ENCODE data around the gene TGFBR3. TPM values are rescaled to one million over a fixed set of nuclear protein-coding genes. Genes with fewer than 3 reads are reported as not detected.

Gene TGFBR3
- total RNA-seq, 1 donor, result 32.2 TPM

DNA sequence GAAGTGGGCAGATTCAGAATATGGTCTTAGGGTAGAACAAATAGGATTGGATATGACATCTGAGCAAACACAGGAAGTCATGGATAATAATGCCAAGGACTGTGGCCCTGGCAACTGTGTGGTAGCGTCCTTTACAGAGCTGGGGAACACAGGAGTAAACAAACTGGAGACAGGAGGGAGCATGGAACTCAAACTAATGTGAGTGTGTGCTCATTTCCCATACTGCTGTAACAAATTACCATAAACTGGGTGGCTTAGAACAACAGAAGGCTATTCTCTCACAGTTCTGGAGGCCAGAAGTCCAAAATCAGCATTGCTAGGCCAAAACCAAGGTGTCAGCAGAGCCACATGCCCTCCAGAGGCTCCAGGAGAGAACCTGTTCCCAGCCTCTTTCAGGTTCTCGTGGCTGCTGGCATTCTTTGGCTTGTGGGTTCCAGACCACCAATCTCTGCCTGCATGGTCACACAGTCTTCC lies 106.4 kb downstream of the TGFBR3 start:
- Histone ChIP-seq H4K20me1 (ENCODE audit: insufficient read depth, low read length) (no peaks in the 10 kb centered on the region), H2AFZ (ENCODE audit: low read length) (no peak overlapping the region), H3K27ac (ENCODE audit: low read depth, low read length) (no peak overlapping the region), H3K36me3 (ENCODE audit: insufficient read depth, low read length) (no peaks in the 10 kb centered on the region), H3K4me1 (ENCODE audit: insufficient read depth, low read length) (peaks cover 35% of the 10 kb centered on the region), H3K79me2 (ENCODE audit: insufficient read depth, low read length) (peaks cover 5% of the 10 kb centered on the region), H3K9me3 (ENCODE audit: low read depth, low read length) (no peaks in the 10 kb centered on the region), H3K27me3 (ENCODE audit: insufficient read depth, low read length) (no peaks in the 10 kb centered on the region), H3K4me3 (ENCODE audit: insufficient read depth, low read length) (no peak overlapping the region), H3K4me2 (ENCODE audit: insufficient read depth, low read length) (no peak overlapping the region)
- TF ChIP-seq CTCF (IDR thresholded peaks at IDR 0.05; ENCODE audit: extremely low read depth, low read depth, low read length), result no peak
- no peak for DNase-seq (ENCODE audit: insufficient read length, low spot score, missing footprints)

DNA sequence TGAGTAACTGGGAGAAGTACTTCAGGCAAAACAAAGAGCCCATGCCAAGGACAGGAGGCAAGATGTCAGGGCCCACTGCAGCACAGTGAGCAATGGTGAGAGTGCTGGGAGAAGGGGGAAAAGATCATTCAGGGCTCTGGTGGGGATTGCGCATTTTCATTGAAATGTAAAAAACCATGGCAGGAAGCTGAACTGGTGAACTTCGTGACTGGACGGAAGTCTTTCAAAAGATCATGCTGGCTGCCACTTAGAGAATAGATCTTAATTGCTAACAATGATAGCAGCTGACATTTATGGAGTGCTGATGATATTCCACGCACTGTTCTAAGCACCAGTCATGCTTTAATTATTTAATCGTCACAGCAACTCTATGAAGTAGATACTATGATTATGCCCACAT lies 107.0 kb downstream of the TGFBR3 start:
- Histone ChIP-seq H3K79me2 (ENCODE audit: insufficient read depth, low read length) (peaks cover 5% of the 10 kb centered on the region), H3K27me3 (ENCODE audit: insufficient read depth, low read length) (no peaks in the 10 kb centered on the region), H4K20me1 (ENCODE audit: insufficient read depth, low read length) (no peaks in the 10 kb centered on the region), H3K4me3 (ENCODE audit: insufficient read depth, low read length) (no peak overlapping the region), H2AFZ (ENCODE audit: low read length) (no peak overlapping the region), H3K4me1 (ENCODE audit: insufficient read depth, low read length) (peaks cover 29% of the 10 kb centered on the region), H3K9me3 (ENCODE audit: low read depth, low read length) (no peaks in the 10 kb centered on the region), H3K4me2 (ENCODE audit: insufficient read depth, low read length) (no peak overlapping the region), H3K27ac (ENCODE audit: low read depth, low read length) (no peak overlapping the region), H3K36me3 (ENCODE audit: insufficient read depth, low read length) (no peaks in the 10 kb centered on the region)
- no peak for TF ChIP-seq CTCF (IDR thresholded peaks at IDR 0.05; ENCODE audit: extremely low read depth, low read depth, low read length)
- no peak for DNase-seq (ENCODE audit: insufficient read length, low spot score, missing footprints)

- Histone ChIP-seq H2AFZ (ENCODE audit: low read length) (no peak overlapping the region), H3K27ac (ENCODE audit: low read depth, low read length) (no peak overlapping the region), H3K4me2 (ENCODE audit: insufficient read depth, low read length) (no peak overlapping the region), H3K4me3 (ENCODE audit: insufficient read depth, low read length) (no peak overlapping the region), H3K4me1 (ENCODE audit: insufficient read depth, low read length) (peaks cover 19% of the 10 kb centered on the region), H3K9me3 (ENCODE audit: low read depth, low read length) (no peaks in the 10 kb centered on the region), H3K27me3 (ENCODE audit: insufficient read depth, low read length) (no peaks in the 10 kb centered on the region), H4K20me1 (ENCODE audit: insufficient read depth, low read length) (no peaks in the 10 kb centered on the region), H3K36me3 (ENCODE audit: insufficient read depth, low read length) (no peaks in the 10 kb centered on the region), H3K79me2 (ENCODE audit: insufficient read depth, low read length) (peaks cover 5% of the 10 kb centered on the region)
- no peak for TF ChIP-seq CTCF (IDR thresholded peaks at IDR 0.05; ENCODE audit: extremely low read depth, low read depth, low read length)
- no peak for DNase-seq (ENCODE audit: insufficient read length, low spot score, missing footprints)
Measured at GRCh38 chr1:91777630-91778300, 108.2 kb downstream of the TGFBR3 start.

GRCh38 chr1:91777196-91777595 lies 108.8 kb downstream of the TGFBR3 start:
- Histone ChIP-seq H2AFZ (ENCODE audit: low read length) (no peak overlapping the region), H3K36me3 (ENCODE audit: insufficient read depth, low read length) (no peaks in the 10 kb centered on the region), H4K20me1 (ENCODE audit: insufficient read depth, low read length) (no peaks in the 10 kb centered on the region), H3K27ac (ENCODE audit: low read depth, low read length) (no peak overlapping the region), H3K4me3 (ENCODE audit: insufficient read depth, low read length) (no peak overlapping the region), H3K79me2 (ENCODE audit: insufficient read depth, low read length) (peaks cover 5% of the 10 kb centered on the region), H3K4me2 (ENCODE audit: insufficient read depth, low read length) (no peak overlapping the region), H3K4me1 (ENCODE audit: insufficient read depth, low read length) (peaks cover 16% of the 10 kb centered on the region), H3K27me3 (ENCODE audit: insufficient read depth, low read length) (no peaks in the 10 kb centered on the region), H3K9me3 (ENCODE audit: low read depth, low read length) (no peaks in the 10 kb centered on the region)
- no peak for TF ChIP-seq CTCF (IDR thresholded peaks at IDR 0.05; ENCODE audit: extremely low read depth, low read depth, low read length)
- no peak for DNase-seq (ENCODE audit: insufficient read length, low spot score, missing footprints)
